Measurements from ENCODE around the gene ANKRD33. TPM values are rescaled to one million over a fixed set of nuclear protein-coding genes. Genes with fewer than 3 reads are reported as not detected.
A peak's percentile ranks its signal among the peaks of the same experiment; 100 is the strongest.

ANKRD33 gene
- total and polyA plus RNA-seq, 2 of the 8 experiments (the other 6 are each of a cell fraction or from before 2014, with no cell fraction given) = 0.41 to 0.53 TPM

DNA sequence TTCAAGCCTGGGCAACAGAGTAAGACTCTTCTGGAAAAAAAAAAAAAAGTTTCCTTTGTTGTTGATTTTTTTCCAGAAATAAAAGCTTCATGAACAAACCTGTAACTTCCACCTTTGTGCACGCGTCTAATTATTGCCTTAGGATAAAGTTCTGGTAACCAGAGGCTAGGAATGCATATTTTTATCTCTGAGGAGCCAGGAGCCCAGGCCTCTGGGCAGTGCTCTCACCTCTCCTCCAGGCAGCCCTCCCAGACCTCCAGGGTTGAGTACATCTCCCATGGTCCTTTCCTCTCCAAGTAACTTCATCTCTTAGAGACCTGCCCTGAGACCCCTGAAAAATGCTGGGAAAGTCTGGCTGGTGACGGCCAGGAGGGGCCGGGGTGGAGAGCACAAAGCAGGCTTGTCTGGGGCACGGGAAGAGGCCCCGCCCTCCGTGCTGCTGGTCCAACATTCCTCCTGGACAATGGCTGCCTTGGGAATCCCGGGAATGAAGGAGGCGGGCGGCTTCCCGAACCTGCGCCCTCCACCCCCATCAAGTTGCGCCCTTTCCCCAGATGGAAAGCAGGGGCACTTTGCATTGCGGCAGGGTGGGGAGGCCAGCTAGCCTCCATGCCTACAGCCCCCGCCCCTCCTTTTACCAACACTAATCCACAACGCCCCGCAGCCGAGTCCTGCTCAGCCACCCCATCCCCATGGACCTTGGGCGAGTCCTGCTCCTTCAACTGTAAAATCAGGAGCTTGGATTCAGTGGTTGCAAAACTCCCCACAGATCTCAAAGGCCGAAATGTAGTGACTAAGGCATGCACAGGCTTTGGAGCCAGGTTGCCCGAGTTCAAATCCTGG is 32.1 kb upstream of the ANKRD33 start:
- peak overlapping the region; percentile 95 for H2BK120ac ChIP-seq (replicated peaks; ENCODE audit: low read depth, low read length)
- no peak overlapping the region; the same call in 1 of the 2 replicates for H2AK5ac ChIP-seq (ENCODE audit: low read depth, low read length)
- ChIA-PET CTCF (ENCODE audit: partially characterized antibody) (interaction anchor here (0.7 to 8.5 kb wide), 13 partner anchors 9 to 335 kb away, joined by 3 to 132 read pairs (median 4); no protein-coding TSS in a partner anchor), POLR2A (ENCODE audit: partially characterized antibody) (interaction anchor here (0.8 to 11.0 kb wide), 10 partner anchors 11 to 319 kb away, joined by 3 to 107 read pairs (median 4); no protein-coding TSS in a partner anchor)
- DNase-seq (ENCODE audit: low read depth in 1 of 2, low spot score in 2 of 2) (peak in 1 of 2 experiments; percentile 84), FAIRE-seq (peak; percentile 32)
- H3K27ac ChIP-seq (ENCODE audit: low read depth, low read length) = peak overlapping the region; percentile 46; the same call in 1 of the 2 replicates
- H4K8ac ChIP-seq (ENCODE audit: extremely low read depth, insufficient read depth, low read length) = peak overlapping the region; percentile 76; the same call in 1 of the 2 replicates
- H3K4me2 ChIP-seq (ENCODE audit: insufficient read depth in 1 of 2, low read depth in 2 of 2, low read length in 2 of 2) = peak overlapping the region; percentile 61 to 79
- H3K9ac ChIP-seq (replicated peaks in 1 of 4; ENCODE audit: extremely low read depth in 1 of 4, low read depth in 3 of 4, low read length in 3 of 4) = peak overlapping the region in 3 of 4 experiments; percentile 24 to 59 (median 57); a peak in 5 of 7 replicates
- H3K4me1 ChIP-seq (replicated peaks in 1 of 4; ENCODE audit: control insufficient read depth in 3 of 4, insufficient read depth in 4 of 4, low read length in 3 of 4) = peaks cover 0 to 11% (median 2%) of the 10 kb centered on the region in 4 experiments; a peak in 6 of 7 replicates
- no peaks in the 10 kb centered on the region for H4K20me1 ChIP-seq (replicated peaks in 1 of 2; ENCODE audit: control insufficient read depth in 1 of 2, insufficient read depth in 2 of 2, low read length in 2 of 2)
- H3K4ac ChIP-seq (replicated peaks; ENCODE audit: insufficient read length, low read depth, low read length) = peak overlapping the region; percentile 80
- H3K79me2 ChIP-seq (ENCODE audit: control insufficient read depth in 1 of 2, insufficient read depth in 2 of 2, low read length in 2 of 2) = no peaks in the 10 kb centered on the region
- H2AFZ ChIP-seq (ENCODE audit: low read length) = peak overlapping the region; percentile 71
- peak overlapping the region; percentile 76 for H2BK12ac ChIP-seq (ENCODE audit: low read depth, low read length)
- no peak overlapping the region for H3K14ac ChIP-seq (ENCODE audit: insufficient read length)
- peak overlapping the region; percentile 71 for H2BK5ac ChIP-seq (ENCODE audit: low read depth, low read length)
- no peak overlapping the region for H3K23ac ChIP-seq (ENCODE audit: insufficient read length)
- H4K91ac ChIP-seq (replicated peaks; ENCODE audit: insufficient read length, low read length) = peak overlapping the region; percentile 87
- peak overlapping the region; percentile 1 to 59 (median 42); a peak in 7 of 8 replicates for H3K4me3 ChIP-seq (ENCODE audit: extremely low read depth in 1 of 4, insufficient read depth in 2 of 4, low read depth in 3 of 4, low read length in 4 of 4)
- H3K9me3 ChIP-seq (ENCODE audit: insufficient read depth in 2 of 2, low read depth in 1 of 2, low read length in 1 of 2) = no peaks in the 10 kb centered on the region
- H3K36me3 ChIP-seq (ENCODE audit: control insufficient read depth in 2 of 4, insufficient read depth in 4 of 4, low read length in 3 of 4) = no peaks in the 10 kb centered on the region
- no peaks in the 10 kb centered on the region for H3K79me1 ChIP-seq (ENCODE audit: low read depth, low read length)
- no peak overlapping the region for H2BK15ac ChIP-seq (ENCODE audit: low read length)
- H3K56ac ChIP-seq (replicated peaks; ENCODE audit: insufficient read length, low read depth, low read length) = peak overlapping the region; percentile 49
- peak overlapping the region; percentile 97 for H3K18ac ChIP-seq (ENCODE audit: extremely low read depth, low read length)
- peaks cover 3% of the 10 kb centered on the region for H3K23me2 ChIP-seq (ENCODE audit: low read depth, low read length)
- peak overlapping the region; percentile 93; the same call in 1 of the 2 replicates for H2BK20ac ChIP-seq (ENCODE audit: low read length)
- H3K27me3 ChIP-seq (replicated peaks in 1 of 4; ENCODE audit: control insufficient read depth in 3 of 4, extremely low read depth in 1 of 4, insufficient read depth in 3 of 4, low read length in 3 of 4) = peaks cover under 1 to 25% (median 18%) of the 10 kb centered on the region in 4 experiments
- peak overlapping the region; percentile 74 for H4K5ac ChIP-seq (ENCODE audit: insufficient read length, low read depth, low read length)
- 12% methylated on average over 21 of the region's 21 CpGs; no CpG with 5 or more reads in 1 of the 2 experiments for WGBS, 2 experiments (ENCODE audit: extremely low coverage in 1 of 2, insufficient coverage in 1 of 2, insufficient read length in 1 of 2, insufficient replicate concordance in 2 of 2, low coverage in 1 of 2, low lambda C conversion rate in 2 of 2, missing lambda C conversion rate in 1 of 2)
- TF ChIP-seq KDM1A (IDR thresholded peaks at IDR 0.05; ENCODE audit: borderline replicate concordance, low read length) = peak; percentile 9; the same call in 1 of the 2 replicates
- TF ChIP-seq POLR2A (IDR thresholded peaks at IDR 0.05; ENCODE audit: control extremely low read depth in 1 of 2, low read depth in 2 of 2, low read length in 2 of 2) = peak in 1 of 2 experiments; percentile 57; a peak in 1 of 3 replicates
- TF ChIP-seq TEAD4 (IDR thresholded peaks at IDR 0.05; ENCODE audit: low read depth, low read length) = peak; percentile 94
- peak in 1 of 2 experiments; percentile 17; a peak in 1 of 4 replicates for TF ChIP-seq RAD21 (IDR thresholded peaks at IDR 0.05 in 1 of 2, conservative IDR thresholded peaks at IDR 0.05 in 1 of 2; ENCODE audit: low read depth in 2 of 2, low read length in 2 of 2)
- peak; percentile 93 for TF ChIP-seq YY1 (IDR thresholded peaks at IDR 0.05; ENCODE audit: low read depth, low read length)
- no peak for TF ChIP-seq GTF2F1 (IDR thresholded peaks at IDR 0.05; ENCODE audit: borderline replicate concordance, low read depth, low read length)
- TF ChIP-seq, protein P1, sequence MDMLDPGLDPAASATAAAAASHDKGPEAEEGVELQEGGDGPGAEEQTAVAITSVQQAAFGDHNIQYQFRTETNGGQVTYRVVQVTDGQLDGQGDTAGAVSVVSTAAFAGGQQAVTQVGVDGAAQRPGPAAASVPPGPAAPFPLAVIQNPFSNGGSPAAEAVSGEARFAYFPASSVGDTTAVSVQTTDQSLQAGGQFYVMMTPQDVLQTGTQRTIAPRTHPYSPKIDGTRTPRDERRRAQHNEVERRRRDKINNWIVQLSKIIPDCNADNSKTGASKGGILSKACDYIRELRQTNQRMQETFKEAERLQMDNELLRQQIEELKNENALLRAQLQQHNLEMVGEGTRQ (IDR thresholded peaks at IDR 0.05; ENCODE audit: low read length) = no peak
- 0 out of 2 replicates have a peak, but pooled peaks have one; percentile 43 for TF ChIP-seq SP4 (IDR thresholded peaks at IDR 0.05; ENCODE audit: low read length)
- peak; percentile 90 for TF ChIP-seq RBBP5 (IDR thresholded peaks at IDR 0.05; ENCODE audit: borderline replicate concordance, low read depth, low read length)

All from H1 (cell line).